ENCODE results near the gene STAT3.

STAT3 gene

GRCh38 chr17:42313389-42313772, 74.9 kb downstream of the STAT3 start:
- no peak for TF ChIP-seq EZH2 (IDR thresholded peaks at IDR 0.05)
- no peak for TF ChIP-seq POLR2AphosphoS5 (IDR thresholded peaks at IDR 0.05; ENCODE audit: borderline replicate concordance, low read depth, low read length)
- no peak for TF ChIP-seq FOXP2 (optimal IDR thresholded peaks at IDR 0.05; ENCODE audit: control extremely low read depth, extremely low read length, insufficient read depth)
- H3K9ac ChIP-seq (ENCODE audit: insufficient read length), result no peak overlapping the region
- peak overlapping the region; percentile 70 for H3K27ac ChIP-seq
- no peaks in the 10 kb centered on the region for H3K9me3 ChIP-seq (ENCODE audit: low read depth, low read length)
- no peak overlapping the region for H3K4me3 ChIP-seq
- H3K36me3 ChIP-seq (ENCODE audit: insufficient read depth, low read length), result peaks cover 9% of the 10 kb centered on the region; the same call in 1 of the 2 replicates
- no peak for DNase-seq (ENCODE audit: low read depth, low spot score)

GRCh38 chr17:42312285-42313130, 75.7 kb downstream of the STAT3 start:
- peak overlapping the region; percentile 70 for H3K27ac ChIP-seq
- peak overlapping the region; percentile 79 for H3K4me3 ChIP-seq
- no peaks in the 10 kb centered on the region for H3K9me3 ChIP-seq (ENCODE audit: low read depth, low read length)
- no peak for DNase-seq (ENCODE audit: low read depth, low spot score)
- peaks cover 9% of the 10 kb centered on the region; the same call in 1 of the 2 replicates for H3K36me3 ChIP-seq (ENCODE audit: insufficient read depth, low read length)
- no peak overlapping the region for H3K9ac ChIP-seq (ENCODE audit: insufficient read length)
- no peak for TF ChIP-seq FOXP2 (optimal IDR thresholded peaks at IDR 0.05; ENCODE audit: control extremely low read depth, extremely low read length, insufficient read depth)
- no peak for TF ChIP-seq EZH2 (IDR thresholded peaks at IDR 0.05)
- peak; percentile 68; the same call in 1 of the 2 replicates for TF ChIP-seq POLR2AphosphoS5 (IDR thresholded peaks at IDR 0.05; ENCODE audit: borderline replicate concordance, low read depth, low read length)

GRCh38 chr17:42312035-42312284, 76.3 kb downstream of the STAT3 start:
- Histone ChIP-seq H3K27ac (peak overlapping the region; percentile 88), H3K4me3 (peak overlapping the region; percentile 79), H3K9ac (ENCODE audit: insufficient read length) (peak overlapping the region; percentile 69), H3K9me3 (ENCODE audit: low read depth, low read length) (no peaks in the 10 kb centered on the region), H3K36me3 (ENCODE audit: insufficient read depth, low read length) (peaks cover 9% of the 10 kb centered on the region; the same call in 1 of the 2 replicates)
- no peak for DNase-seq (ENCODE audit: low read depth, low spot score)
- no peak for TF ChIP-seq EZH2 (IDR thresholded peaks at IDR 0.05)
- TF ChIP-seq POLR2AphosphoS5 (IDR thresholded peaks at IDR 0.05; ENCODE audit: borderline replicate concordance, low read depth, low read length), result no peak
- TF ChIP-seq FOXP2 (optimal IDR thresholded peaks at IDR 0.05; ENCODE audit: control extremely low read depth, extremely low read length, insufficient read depth), result no peak

GRCh38 chr17:42311240-42312034, 76.8 kb downstream of the STAT3 start:
- H3K9me3 ChIP-seq (ENCODE audit: low read depth, low read length), result no peaks in the 10 kb centered on the region
- peak overlapping the region; percentile 69 for H3K9ac ChIP-seq (ENCODE audit: insufficient read length)
- H3K36me3 ChIP-seq (ENCODE audit: insufficient read depth, low read length), result peaks cover 9% of the 10 kb centered on the region; the same call in 1 of the 2 replicates
- peak overlapping the region; percentile 88 for H3K27ac ChIP-seq
- no peak for DNase-seq (ENCODE audit: low read depth, low spot score)
- TF ChIP-seq FOXP2 (optimal IDR thresholded peaks at IDR 0.05; ENCODE audit: control extremely low read depth, extremely low read length, insufficient read depth) (no peak), POLR2AphosphoS5 (IDR thresholded peaks at IDR 0.05; ENCODE audit: borderline replicate concordance, low read depth, low read length) (peak; percentile 68), EZH2 (IDR thresholded peaks at IDR 0.05) (no peak)
- H3K4me3 ChIP-seq, result peak overlapping the region; percentile 79

DNA sequence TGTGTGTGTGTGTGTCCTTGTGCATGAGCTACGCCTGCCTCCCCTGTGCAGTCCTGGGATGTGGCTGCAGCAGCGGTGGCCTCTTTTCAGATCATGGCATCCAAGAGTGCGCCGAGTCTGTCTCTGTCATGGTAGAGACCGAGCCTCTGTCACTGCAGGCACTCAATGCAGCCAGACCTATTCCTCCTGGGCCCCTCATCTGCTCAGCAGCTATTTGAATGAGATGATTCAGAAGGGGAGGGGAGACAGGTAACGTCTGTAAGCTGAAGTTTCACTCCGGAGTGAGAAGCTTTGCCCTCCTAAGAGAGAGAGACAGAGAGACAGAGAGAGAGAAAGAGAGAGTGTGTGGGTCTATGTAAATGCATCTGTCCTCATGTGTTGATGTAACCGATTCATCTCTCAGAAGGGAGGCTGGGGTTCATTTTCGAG, 77.4 kb downstream of the STAT3 start:
- H3K36me3 ChIP-seq (ENCODE audit: insufficient read depth, low read length), result peaks cover 9% of the 10 kb centered on the region; the same call in 1 of the 2 replicates
- peak overlapping the region; percentile 69 for H3K9ac ChIP-seq (ENCODE audit: insufficient read length)
- peak overlapping the region; percentile 88 for H3K27ac ChIP-seq

GRCh38 chr17:42309986-42310786, 78.1 kb downstream of the STAT3 start:
- H3K9ac ChIP-seq (ENCODE audit: insufficient read length), result no peak overlapping the region
- DNase-seq (ENCODE audit: low read depth, low spot score), result no peak
- no peak overlapping the region for H3K4me3 ChIP-seq
- H3K27ac ChIP-seq, result 0 out of 2 replicates have a peak overlapping the region, but pooled peaks have one; percentile 88
- peaks cover 5% of the 10 kb centered on the region; the same call in 1 of the 2 replicates for H3K36me3 ChIP-seq (ENCODE audit: insufficient read depth, low read length)
- H3K9me3 ChIP-seq (ENCODE audit: low read depth, low read length), result no peaks in the 10 kb centered on the region
- no peak for TF ChIP-seq FOXP2 (optimal IDR thresholded peaks at IDR 0.05; ENCODE audit: control extremely low read depth, extremely low read length, insufficient read depth)
- no peak for TF ChIP-seq EZH2 (IDR thresholded peaks at IDR 0.05)
- no peak for TF ChIP-seq POLR2AphosphoS5 (IDR thresholded peaks at IDR 0.05; ENCODE audit: borderline replicate concordance, low read depth, low read length)

More for the DNA sequence above, 77.4 kb downstream of the STAT3 start:
- Histone ChIP-seq H3K4me3 (no peak overlapping the region), H3K9me3 (ENCODE audit: low read depth, low read length) (no peaks in the 10 kb centered on the region)
- TF ChIP-seq POLR2AphosphoS5 (IDR thresholded peaks at IDR 0.05; ENCODE audit: borderline replicate concordance, low read depth, low read length) (no peak), FOXP2 (optimal IDR thresholded peaks at IDR 0.05; ENCODE audit: control extremely low read depth, extremely low read length, insufficient read depth) (no peak), EZH2 (IDR thresholded peaks at IDR 0.05) (no peak)
- DNase-seq (ENCODE audit: low read depth, low spot score), result no peak

DNA sequence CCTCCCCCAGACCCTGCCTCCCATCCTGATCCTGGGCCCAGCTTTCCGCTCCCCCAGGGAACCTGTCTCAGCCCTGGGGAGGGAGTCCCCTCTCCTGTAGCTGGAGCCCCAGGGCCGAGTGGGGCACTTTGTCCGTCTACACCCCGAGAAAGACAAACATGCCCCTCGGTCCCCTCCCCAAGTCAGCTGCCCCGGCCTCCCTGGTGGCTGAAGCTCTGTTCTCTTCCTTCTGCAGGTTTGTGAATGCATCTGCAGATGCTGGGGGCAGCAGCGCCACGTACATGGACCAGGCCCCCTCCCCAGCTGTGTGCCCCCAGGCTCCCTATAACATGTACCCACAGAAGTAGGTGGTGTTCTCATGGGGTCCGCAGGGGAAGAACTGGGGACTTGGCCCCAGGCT, 79.1 kb downstream of the STAT3 start:
- Histone ChIP-seq H3K36me3 (ENCODE audit: insufficient read depth, low read length) (peaks cover 4% of the 10 kb centered on the region; the same call in 1 of the 2 replicates), H3K27ac (no peak overlapping the region), H3K4me3 (no peak overlapping the region), H3K9me3 (ENCODE audit: low read depth, low read length) (no peaks in the 10 kb centered on the region), H3K9ac (ENCODE audit: insufficient read length) (peak overlapping the region; percentile 26)
- no peak for DNase-seq (ENCODE audit: low read depth, low spot score)
- TF ChIP-seq EZH2 (IDR thresholded peaks at IDR 0.05), result no peak
- no peak for TF ChIP-seq FOXP2 (optimal IDR thresholded peaks at IDR 0.05; ENCODE audit: control extremely low read depth, extremely low read length, insufficient read depth)

All from SK-N-MC (cell line).